Choroid plexus epithelial cell (primary cell): ENCODE results near the gene DPP6.

ENCODE experiments used
- DNase-seq: peaks from one replicate; pipeline ENCODE4 v3.0.0-alpha.2; 2010; ENCODE audit warnings: low read depth
- H3K4me3 ChIP-seq: 2 replicates; pipeline ENCODE4 v1.5.1; 2011; ENCODE audit warnings: low read depth, mild to moderate bottlenecking, control low read depth, low read length, moderate library complexity
- CTCF ChIP-seq: conservative IDR thresholded peaks from 2 replicates; pipeline ENCODE4 v1.5.1; 2011; ENCODE audit warnings: low read depth, mild to moderate bottlenecking, control low read depth, inconsistent platforms, low read length, moderate library complexity

Gene DPP6

GRCh38 chr7:154848464-154848863, 796.3 kb downstream of the DPP6 start:
- no peak overlapping the region for H3K4me3 ChIP-seq
- no peak for TF ChIP-seq CTCF
- DNase-seq: no peak

DNA sequence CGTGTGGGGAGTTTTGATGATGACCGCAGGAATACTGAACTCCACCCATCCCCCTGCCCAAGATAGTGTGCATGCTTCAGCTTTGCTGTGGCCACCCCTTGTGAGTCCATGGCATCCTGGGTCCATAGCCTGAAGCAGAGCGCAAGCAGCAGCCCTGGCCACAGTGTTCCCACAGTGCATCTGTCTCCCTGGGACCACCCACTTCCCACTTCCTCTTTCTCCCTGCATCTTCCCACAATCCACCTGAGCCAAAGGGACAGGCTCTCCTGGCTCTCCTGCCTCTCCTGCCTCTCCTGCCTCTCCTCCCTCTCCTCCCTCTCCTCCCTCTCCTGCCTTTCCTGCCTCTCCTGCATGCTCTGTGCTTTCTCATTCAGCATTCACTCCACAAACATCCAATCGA, 800.0 kb downstream of the DPP6 start:
- no peak overlapping the region for H3K4me3 ChIP-seq
- no peak for TF ChIP-seq CTCF
- DNase-seq: no peak

- DNase-seq: no peak
- H3K4me3 ChIP-seq: no peak overlapping the region
- no peak for TF ChIP-seq CTCF
Measured at GRCh38 chr7:154853063-154853726, 801.0 kb downstream of the DPP6 start.

DNA sequence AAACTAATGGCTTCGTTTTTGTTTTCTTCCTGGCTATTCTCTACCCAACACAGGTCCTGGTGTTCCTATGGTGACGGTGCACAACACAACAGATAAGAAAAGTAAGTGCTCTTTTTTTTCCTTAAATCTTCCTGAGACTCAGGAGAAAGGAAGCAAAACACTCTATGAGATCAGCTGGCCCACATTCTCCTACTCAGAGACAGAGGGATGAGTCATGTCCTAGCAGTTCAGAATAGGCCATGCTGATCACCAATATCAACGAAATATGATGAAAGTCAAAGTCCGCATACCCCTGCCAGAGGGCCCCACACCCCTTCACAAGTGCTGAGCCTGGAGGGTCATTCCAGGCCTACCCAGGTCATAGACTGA, 801.5 kb downstream of the DPP6 start:
- TF ChIP-seq CTCF: no peak
- no peak for DNase-seq
- H3K4me3 ChIP-seq: no peak overlapping the region

GRCh38 chr7:154854836-154855235, 802.6 kb downstream of the DPP6 start:
- no peak for TF ChIP-seq CTCF
- no peak for DNase-seq
- H3K4me3 ChIP-seq: no peak overlapping the region

DNA sequence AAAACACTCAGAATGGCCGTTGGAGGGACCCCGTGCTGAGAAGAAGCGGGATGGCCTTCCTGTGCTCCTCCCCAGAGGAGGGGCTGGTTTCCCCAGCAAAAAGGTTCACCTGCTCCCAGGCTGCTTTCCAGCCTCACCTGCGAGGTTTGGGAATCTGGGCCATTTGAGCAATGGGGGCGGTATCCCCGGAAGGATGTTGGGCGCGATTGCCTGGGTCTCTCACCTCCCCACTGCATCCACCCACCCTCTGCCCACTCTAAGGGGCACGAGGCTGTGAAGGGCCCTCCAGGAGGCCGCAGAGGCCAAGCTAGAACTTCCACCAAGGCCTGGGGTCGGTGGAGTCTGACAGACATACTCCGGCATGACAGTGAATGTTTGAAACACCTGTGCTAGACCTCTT, 803.2 kb downstream of the DPP6 start:
- no peak for TF ChIP-seq CTCF
- no peak overlapping the region for H3K4me3 ChIP-seq
- no peak for DNase-seq

DNA sequence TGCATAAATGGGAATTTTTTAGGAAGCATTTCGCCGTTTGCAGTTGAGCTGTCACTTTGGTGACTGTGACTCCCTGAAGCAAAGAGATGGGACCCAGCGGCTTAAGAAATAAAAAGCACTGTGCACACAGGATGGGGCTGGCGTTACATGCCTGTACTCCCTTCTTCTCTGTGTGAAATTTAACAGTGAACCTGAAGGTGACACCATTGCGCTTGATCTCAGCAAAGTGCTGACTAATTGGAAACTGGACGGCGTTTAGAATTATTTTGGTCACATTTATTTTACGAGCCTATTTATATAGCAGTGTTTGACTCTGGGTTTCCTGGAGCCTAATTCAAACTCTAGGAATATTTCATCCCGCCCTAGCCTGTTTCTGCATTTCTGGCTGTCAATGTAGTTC, 804.5 kb downstream of the DPP6 start:
- no peak for DNase-seq
- no peak for TF ChIP-seq CTCF
- H3K4me3 ChIP-seq: no peak overlapping the region
